Stimulated activated CD8-positive, alpha-beta memory T cell treated with anti-CD3 and anti-CD28 coated beads, Interleukin-15, amount 100 ng/mL, for 1 hour (primary cell): ENCODE measurements around the gene FOXP1.

Experiments used
- DNase-seq: peaks from one replicate; pipeline ENCODE4 v3.0.0-alpha.2; 2020; ENCODE audit warnings: low read depth

FOXP1 gene

GRCh38 chr3:71370467-71370866 is 213.1 kb downstream of the FOXP1 start:
- DNase-seq, result no peak

GRCh38 chr3:71369701-71370391 is 213.7 kb downstream of the FOXP1 start:
- no peak for DNase-seq

DNA sequence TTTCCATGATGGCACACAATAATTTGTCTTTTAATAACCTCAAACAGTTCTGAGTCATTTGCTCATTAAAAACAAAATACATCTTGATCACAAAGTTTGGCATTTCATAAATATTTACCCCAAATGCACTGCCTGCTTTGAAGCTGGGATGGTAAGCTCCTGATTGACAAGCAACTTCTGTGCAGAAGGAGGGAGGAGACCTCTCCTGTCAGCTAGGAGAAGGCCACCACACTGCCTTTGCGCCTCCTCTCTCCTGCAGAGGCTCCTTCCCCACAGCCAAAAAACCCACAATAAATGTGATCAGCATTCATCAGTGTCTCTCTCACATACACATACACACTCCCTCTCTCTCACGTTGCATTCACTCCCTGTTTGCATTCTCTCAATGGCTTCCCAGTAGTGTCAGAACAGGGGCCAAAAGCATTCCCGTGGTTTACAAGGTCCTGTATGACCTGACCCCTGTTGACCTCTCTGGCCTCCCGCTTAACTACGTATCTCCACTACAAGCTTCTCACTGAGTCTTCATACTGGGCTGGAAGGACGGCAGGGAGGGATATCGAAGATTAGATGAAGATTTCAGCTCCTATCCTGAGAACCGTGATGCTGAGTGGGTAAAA is 216.4 kb downstream of the FOXP1 start:
- DNase-seq, result no peak

GRCh38 chr3:71361334-71361890 is 222.1 kb downstream of the FOXP1 start:
- DNase-seq, result no peak

GRCh38 chr3:71360764-71361163 is 222.8 kb downstream of the FOXP1 start:
- no peak for DNase-seq

- no peak for DNase-seq
Measured at GRCh38 chr3:71360180-71360579, 223.3 kb downstream of the FOXP1 start.

GRCh38 chr3:71358243-71358642 is 225.3 kb downstream of the FOXP1 start:
- DNase-seq, result no peak

DNA sequence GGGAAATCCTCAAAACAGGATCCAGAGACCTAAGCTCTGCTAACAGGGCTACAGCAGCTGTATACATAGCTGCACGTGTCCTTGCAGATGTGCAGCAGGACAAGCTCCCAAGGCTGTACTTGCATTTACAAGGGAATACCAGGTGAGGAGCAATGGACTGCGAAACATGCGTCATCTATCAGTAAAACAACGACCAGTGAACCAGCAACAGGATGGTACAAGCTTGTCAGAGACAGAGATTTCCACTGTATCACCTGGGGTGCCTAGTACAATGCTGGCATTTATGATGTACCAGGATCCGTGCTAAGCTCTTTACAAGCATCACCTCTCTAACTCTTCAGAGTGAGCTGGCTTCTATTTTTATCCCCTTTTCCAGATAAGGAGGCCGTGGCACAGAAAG is 227.3 kb downstream of the FOXP1 start:
- no peak for DNase-seq

DNA sequence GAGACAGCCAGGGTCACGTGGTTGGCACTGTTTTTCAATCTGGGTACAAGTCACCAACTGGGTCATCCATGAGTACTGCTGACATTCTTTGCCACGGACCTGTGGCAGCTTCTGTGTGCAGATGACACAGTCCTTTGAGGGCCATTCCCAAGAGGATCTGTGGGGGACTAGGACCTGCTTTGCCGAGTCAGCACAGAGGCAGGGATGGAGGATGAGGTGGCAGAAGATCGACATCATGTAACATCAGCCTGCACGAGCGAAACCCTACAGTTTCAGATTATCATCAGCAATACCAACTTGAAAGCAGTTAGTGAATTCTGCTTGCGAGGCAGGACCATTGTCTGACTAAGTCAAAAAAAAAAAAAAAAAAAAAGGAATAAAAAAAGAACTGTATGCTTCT is 227.7 kb downstream of the FOXP1 start:
- DNase-seq, result no peak

DNA sequence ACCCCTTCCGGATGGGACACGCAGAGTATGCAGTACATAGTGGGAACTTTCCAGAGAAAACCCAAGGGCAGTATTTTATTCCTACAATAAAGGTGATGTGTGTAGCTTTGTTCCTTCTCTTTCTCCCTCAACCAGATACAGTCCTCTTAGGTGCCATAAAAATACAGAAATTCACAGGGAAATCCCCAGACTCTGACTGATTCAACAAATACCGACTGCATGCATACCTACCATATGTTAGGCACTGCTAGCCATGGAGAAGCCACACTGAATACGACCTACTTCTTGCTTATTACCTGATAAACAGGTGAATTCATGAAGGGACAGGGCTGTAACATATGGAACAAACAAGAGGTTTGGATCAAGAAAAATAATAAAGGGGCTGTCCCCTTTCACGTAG is 228.5 kb downstream of the FOXP1 start:
- DNase-seq, result no peak

DNA sequence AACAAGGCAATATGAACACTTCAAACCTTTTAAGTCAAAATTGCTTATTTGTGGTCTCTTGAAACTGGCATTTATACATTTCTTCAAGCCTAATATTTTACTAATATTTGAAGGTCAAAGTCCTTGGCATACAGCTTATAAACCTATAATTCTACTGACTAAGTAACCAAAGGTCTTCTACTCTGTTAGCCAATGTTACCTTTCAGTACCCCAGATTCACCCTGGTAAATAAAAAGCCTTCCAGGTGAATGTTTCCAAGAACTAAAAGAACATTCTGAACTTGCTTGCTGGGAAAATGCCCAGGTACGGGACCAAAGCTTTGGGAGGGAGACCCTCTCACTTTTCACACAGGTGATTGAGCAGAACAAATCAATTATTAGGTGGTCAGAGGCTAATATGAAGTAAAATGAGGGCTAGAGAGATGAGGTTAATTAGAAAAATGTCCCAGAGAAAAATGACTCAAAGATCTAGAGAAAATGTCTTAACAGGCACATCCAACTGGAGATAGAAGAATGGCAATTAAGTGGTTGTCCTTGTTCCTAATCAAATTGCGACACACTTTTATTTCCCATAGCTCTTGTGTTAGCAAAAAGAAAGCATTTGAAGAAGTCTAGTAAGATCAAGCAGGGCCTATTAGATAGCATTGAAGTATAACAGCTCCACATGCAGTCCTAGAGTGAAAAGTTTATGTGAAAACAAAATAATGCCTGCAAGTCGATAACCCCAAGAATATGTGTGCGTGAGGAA is 232.0 kb downstream of the FOXP1 start:
- no peak for DNase-seq

DNA sequence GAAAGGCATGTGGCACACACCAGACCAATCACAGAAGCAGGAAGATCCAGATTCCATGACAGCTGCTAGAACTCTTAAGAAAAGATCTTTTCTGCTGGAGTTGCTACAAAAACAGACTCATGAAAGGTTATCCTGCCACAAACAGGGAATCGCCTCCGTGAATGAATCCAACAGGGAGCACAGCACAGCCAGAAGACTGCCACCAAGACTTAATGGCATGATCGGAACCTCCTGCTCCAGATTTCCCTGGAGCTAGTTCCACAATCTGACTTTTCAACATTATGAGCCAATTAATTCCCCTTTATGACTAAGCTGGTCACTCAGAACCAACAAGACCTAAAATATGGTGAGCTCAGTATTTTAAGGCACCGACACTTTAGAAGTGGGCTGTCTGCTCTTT is 232.5 kb downstream of the FOXP1 start:
- DNase-seq, result no peak

GRCh38 chr3:71348831-71349230 is 234.7 kb downstream of the FOXP1 start:
- DNase-seq, result no peak

GRCh38 chr3:71348001-71348632 is 235.4 kb downstream of the FOXP1 start:
- DNase-seq, result no peak

DNA sequence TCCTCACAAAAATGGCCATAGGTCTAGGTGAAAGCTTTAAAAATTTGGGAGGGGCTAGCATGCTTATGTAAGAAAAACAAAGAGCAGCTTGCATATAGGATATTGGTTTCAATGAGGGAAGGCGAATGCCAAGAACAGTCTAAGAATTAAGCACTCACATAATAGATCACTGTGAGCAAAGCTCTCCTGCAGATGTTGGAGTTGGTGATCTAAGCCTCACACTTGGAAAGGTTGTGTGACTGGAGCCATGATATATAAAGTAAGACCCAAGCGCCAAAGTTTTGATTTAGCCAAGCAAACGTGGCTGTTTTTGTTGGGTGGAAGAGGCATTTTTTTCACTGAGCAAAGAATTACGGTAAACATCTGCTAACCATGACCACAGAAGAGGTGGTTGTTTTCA is 237.5 kb downstream of the FOXP1 start:
- no peak for DNase-seq

GRCh38 chr3:71345429-71346040 is 238.0 kb downstream of the FOXP1 start:
- DNase-seq, result no peak

GRCh38 chr3:71341721-71342120 is 241.8 kb downstream of the FOXP1 start:
- DNase-seq, result no peak

- no peak for DNase-seq
Measured at GRCh38 chr3:71339049-71339448, 244.5 kb downstream of the FOXP1 start.

- no peak for DNase-seq
Measured at GRCh38 chr3:71332813-71333212, 250.7 kb downstream of the FOXP1 start.

- no peak for DNase-seq
Measured at GRCh38 chr3:71330909-71331308, 252.6 kb downstream of the FOXP1 start.

GRCh38 chr3:71330505-71330904 is 253.0 kb downstream of the FOXP1 start:
- no peak for DNase-seq

GRCh38 chr3:71329817-71330216 is 253.7 kb downstream of the FOXP1 start:
- no peak for DNase-seq
